Heart left ventricle (tissue), 13 donors: ENCODE measurements around the gene OR5J2.
"Not testable (repeated sequence)": the region's sequence is repeated elsewhere in the genome, so short reads cannot be mapped to it uniquely, and the experiment has no call there.

Experiments
- POLR2A ChIP-seq, 2 donors: fragments of 450-650 bp; IDR thresholded peaks; one replicate each; pipeline ENCODE4 v1.6.1; 2017; ENCODE audit warnings: antibody characterized with exemption in 2 of 2, mild to moderate bottlenecking in 2 of 2, moderate library complexity in 2 of 2
- TF ChIP-seq, protein P1 (sequence below), 12 donors: fragments of 200-600 bp; sonication (generic) in 4 of 12; IDR thresholded peaks; one replicate each; pipeline versions ENCODE4 v1.5.0 to v1.8.0; 2018 to 2022; ENCODE audit warnings: antibody characterized with exemption in 12 of 12, mild to moderate bottlenecking in 5 of 12
- donor health status: ischemic (EF 13 %, LVEDD 7.1; RV severe dilation, severe dysfunction).
- donor health status: DM: no; HTN: yes; CAD: no.
- donor health status: DM: no; HTN: no; CAD: no.
- donor health status: ischemic (EF 25% LVEDD 6.9; RV normal size, moderate dysfunction).
- donor health status: ischemic (EF 25% LVEDD 5.7; RV mildly dilated, moderate dysfunction).
- donor health status: ischemic (EF 35%, LVEDD 5.7; RV mildly dilated, moderate dysfunction).
- donor health status: nonischemic (EF 11% LVEDD 7.7; RV severe dilation, severe dysfunction).
- donor health status: DM: yes; HTN: yes; CAD: no.
- donor health status: PGD.
- donor health status: ischemic (EF 29% LVEDD 5.4; RV normal size, mild dysfunction).
- donor health status: nonischemic (EF 23%, LVEDD 6.1; RV moderate dilation, normal function).

DNA sequence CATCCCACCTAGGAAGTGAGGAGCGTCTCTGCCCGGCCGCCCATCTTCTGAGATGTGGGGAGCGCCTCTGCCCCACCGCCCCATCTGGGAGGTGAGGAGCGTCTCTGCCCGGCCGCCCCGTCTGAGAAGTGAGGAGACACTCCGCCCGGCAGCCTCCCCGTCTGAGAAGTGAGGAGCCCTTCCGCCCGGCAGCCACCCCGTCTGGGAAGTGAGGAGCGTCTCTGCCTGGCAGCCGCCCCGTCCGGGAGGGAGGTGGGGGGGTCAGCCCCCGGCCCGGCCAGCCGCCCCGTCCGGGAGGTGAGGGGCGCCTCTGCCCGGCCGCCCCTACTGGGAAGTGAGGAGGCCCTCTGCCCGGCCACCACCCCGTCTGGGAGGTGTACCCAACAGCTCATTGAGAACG lies 32.7 kb upstream of the OR5J2 start:
- TF ChIP-seq POLR2A (IDR thresholded peaks at IDR 0.05): not testable (repeated sequence)
- TF ChIP-seq, protein P1, sequence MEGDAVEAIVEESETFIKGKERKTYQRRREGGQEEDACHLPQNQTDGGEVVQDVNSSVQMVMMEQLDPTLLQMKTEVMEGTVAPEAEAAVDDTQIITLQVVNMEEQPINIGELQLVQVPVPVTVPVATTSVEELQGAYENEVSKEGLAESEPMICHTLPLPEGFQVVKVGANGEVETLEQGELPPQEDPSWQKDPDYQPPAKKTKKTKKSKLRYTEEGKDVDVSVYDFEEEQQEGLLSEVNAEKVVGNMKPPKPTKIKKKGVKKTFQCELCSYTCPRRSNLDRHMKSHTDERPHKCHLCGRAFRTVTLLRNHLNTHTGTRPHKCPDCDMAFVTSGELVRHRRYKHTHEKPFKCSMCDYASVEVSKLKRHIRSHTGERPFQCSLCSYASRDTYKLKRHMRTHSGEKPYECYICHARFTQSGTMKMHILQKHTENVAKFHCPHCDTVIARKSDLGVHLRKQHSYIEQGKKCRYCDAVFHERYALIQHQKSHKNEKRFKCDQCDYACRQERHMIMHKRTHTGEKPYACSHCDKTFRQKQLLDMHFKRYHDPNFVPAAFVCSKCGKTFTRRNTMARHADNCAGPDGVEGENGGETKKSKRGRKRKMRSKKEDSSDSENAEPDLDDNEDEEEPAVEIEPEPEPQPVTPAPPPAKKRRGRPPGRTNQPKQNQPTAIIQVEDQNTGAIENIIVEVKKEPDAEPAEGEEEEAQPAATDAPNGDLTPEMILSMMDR (IDR thresholded peaks at IDR 0.05): not testable (repeated sequence)
